ENCODE measurements around the gene PTBP3. TPM values are rescaled to one million over a fixed set of nuclear protein-coding genes. Genes with fewer than 3 reads are reported as not detected.
"Not testable (repeated sequence)": the region's sequence is repeated elsewhere in the genome, so short reads cannot be mapped to it uniquely, and the experiment has no call there.

The PTBP3 gene
- total RNA-seq, 3 donors from 2014 or later: 73.1 to 81.1 (median 73.5) TPM

DNA sequence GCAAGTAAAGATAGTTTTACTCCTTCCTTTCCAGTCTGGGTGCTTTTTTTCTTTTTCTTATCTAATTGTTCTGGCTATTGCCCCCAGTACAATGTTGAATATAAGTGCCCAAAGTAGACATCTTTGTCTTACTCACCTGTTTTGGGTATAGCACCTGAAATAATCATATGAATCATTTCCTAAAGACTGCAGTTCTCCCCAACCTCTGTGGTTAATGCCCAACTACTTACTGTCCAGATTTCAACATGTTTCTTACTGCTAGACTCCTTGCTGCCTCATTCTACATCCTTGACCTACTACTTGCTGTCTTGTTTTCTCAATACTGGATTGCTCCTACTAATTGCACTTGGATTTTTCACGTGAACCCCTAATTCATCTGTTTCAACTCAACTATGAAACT is 37.6 kb upstream of the PTBP3 start:
- Mint-ChIP-seq H3K9me3 (peaks cover 20% of the 10 kb centered on the region), H3K4me1 (ENCODE audit: low read depth) (no peaks in the 10 kb centered on the region), H3K4me3 (no peak overlapping the region), H3K36me3 (ENCODE audit: insufficient read depth) (peaks cover 17% of the 10 kb centered on the region), H3K27me3 (ENCODE audit: low read depth) (no peaks in the 10 kb centered on the region)
- ATAC-seq (no peak), DNase-seq (no peak)

DNA sequence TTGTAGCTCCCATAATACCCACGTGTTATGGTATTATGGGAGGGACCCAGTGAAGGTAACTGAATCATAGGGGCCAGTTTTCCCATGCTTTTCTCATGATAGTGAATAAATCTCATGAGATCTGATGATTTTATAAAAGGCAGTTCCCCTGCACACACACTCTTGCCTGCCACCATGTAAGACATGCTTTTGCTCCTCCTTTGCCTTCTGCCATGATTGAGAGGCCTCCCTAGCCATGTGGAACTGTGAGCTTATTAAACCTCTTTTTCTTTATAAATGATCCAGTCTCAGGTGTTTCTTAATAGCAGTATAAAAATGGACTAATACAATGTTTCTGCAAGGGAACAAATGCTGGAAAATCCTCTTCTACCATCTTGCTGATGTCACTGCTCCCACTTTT is 36.4 kb upstream of the PTBP3 start:
- DNase-seq (no peak), ATAC-seq (no peak)
- no peak overlapping the region for H3K4me3 Mint-ChIP-seq
- peaks cover 14% of the 10 kb centered on the region for H3K36me3 Mint-ChIP-seq (ENCODE audit: insufficient read depth)
- H3K27me3 Mint-ChIP-seq (ENCODE audit: low read depth): peaks cover 2% of the 10 kb centered on the region
- H3K9me3 Mint-ChIP-seq: peaks cover 28% of the 10 kb centered on the region
- H3K4me1 Mint-ChIP-seq (ENCODE audit: low read depth): no peaks in the 10 kb centered on the region

DNA sequence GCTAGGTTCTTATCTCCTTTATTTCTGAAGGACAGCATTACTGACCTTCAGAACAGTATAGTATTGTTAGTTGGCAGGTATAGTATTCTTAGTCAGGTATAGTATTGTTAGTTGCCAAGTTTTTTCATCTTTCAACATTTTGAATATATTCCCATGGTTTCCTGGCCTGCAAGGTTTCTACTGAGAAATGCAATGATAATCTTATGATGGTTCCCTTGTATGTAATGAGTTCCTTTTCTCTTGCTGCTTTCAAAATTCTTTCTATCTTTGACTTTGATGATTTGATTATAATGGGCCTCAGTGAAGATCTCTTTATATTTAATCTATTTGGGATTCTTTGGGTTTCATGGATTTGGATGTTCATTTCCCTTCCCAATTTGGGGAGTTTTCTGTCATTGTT is 34.0 kb upstream of the PTBP3 start:
- no peak for DNase-seq
- Mint-ChIP-seq H3K36me3 (ENCODE audit: insufficient read depth) (peaks cover 9% of the 10 kb centered on the region), H3K4me3 (no peak overlapping the region), H3K27me3 (ENCODE audit: low read depth) (peaks cover 2% of the 10 kb centered on the region), H3K4me1 (ENCODE audit: low read depth) (no peaks in the 10 kb centered on the region), H3K9me3 (peaks cover 28% of the 10 kb centered on the region)
- ATAC-seq: no peak

DNA sequence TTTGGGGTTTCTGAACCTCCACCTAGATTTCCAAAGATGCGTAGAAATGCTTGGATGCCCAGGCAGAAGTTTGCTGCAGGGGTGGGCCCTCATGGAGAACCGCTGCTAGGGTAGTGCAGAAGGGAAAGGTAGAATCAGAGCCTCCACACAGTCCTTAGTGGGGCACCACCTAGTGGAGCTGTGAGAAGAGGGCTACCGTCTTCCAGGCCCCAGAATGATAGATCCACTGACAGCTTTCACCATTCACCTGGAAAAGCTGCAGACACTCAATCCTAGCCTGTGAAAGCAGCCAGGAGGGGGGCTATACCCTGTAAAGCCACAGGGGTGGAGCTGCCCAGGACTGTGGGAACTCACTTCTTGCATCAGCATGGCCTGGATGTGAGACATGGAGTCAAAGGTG is 33.2 kb upstream of the PTBP3 start:
- Mint-ChIP-seq H3K4me1 (ENCODE audit: low read depth) (no peaks in the 10 kb centered on the region), H3K27me3 (ENCODE audit: low read depth) (peaks cover 2% of the 10 kb centered on the region), H3K4me3 (no peak overlapping the region), H3K9me3 (peaks cover 28% of the 10 kb centered on the region), H3K36me3 (ENCODE audit: insufficient read depth) (peaks cover 8% of the 10 kb centered on the region)
- DNase-seq: no peak
- no peak for ATAC-seq

DNA sequence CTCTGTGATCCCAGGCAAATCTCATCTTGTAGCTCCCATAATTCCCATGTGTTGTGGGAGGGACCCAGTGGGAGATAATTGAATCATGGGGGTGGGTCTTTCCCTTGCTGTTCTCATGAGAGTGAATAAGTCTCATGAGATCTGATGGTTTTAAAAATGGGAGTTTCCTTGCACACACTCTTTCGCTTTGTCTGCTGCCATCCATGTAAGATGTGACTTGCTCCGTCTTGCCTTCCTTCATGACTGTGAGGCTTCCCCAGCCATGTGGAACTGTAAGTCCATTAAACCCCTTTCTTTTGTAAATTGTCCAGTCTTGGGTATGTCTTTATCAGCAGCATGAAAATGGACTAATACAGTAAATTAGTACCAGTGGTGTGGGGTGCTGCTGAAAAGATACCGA is 31.8 kb upstream of the PTBP3 start:
- not testable (repeated sequence) for H3K4me1 Mint-ChIP-seq (ENCODE audit: low read depth); ATAC-seq; H3K36me3 Mint-ChIP-seq (ENCODE audit: insufficient read depth)

DNA sequence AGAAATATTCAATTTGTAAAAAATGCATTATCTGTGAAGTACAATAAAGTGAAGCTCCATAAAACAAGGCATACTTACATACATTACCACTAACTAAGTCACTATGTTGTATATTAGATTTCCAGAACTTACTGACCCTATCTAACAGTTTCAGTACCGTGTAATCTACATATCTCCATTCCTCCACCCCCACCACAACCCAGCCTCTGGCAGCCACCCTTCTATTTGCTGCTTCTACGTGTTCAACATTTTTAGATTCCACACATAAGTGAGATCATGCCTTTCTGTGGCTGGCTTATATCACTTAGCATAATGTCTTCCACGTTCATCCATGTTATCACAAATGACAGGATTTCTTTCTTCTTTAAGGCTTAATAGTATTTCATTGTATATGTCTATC is 31.3 kb upstream of the PTBP3 start:
- peaks cover 7% of the 10 kb centered on the region for H3K4me1 Mint-ChIP-seq (ENCODE audit: low read depth)
- H3K36me3 Mint-ChIP-seq (ENCODE audit: insufficient read depth): peaks cover 2% of the 10 kb centered on the region
- peaks cover 19% of the 10 kb centered on the region for H3K9me3 Mint-ChIP-seq
- no peak for DNase-seq
- H3K27me3 Mint-ChIP-seq (ENCODE audit: low read depth): peaks cover 2% of the 10 kb centered on the region
- no peak for ATAC-seq
- H3K4me3 Mint-ChIP-seq: no peak overlapping the region

More for the DNA sequence above, 31.8 kb upstream of the PTBP3 start:
- H3K9me3 Mint-ChIP-seq: peaks cover 22% of the 10 kb centered on the region
- not testable (repeated sequence) for DNase-seq; H3K4me3 Mint-ChIP-seq; H3K27me3 Mint-ChIP-seq (ENCODE audit: low read depth)

DNA sequence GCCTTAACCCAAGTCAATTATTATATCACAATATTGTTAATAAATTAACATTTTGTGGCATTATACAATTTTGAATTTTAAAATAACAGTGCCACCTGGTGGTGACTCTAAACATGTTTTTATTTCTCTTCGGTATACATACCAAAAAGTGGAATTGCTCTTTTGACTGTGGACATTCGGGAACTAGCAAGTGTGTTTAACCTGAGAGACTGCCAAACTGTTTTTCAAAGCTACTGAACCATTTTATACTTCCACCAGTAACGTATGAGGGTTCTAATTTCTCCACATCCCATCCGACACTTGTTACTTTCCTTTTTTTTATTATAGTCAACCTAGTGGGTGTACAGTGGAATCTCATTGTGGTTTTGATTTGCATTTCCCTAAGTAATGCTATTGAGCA is 28.2 kb upstream of the PTBP3 start:
- no peak for ATAC-seq
- peaks cover 2% of the 10 kb centered on the region for H3K27me3 Mint-ChIP-seq (ENCODE audit: low read depth)
- DNase-seq: no peak
- H3K4me1 Mint-ChIP-seq (ENCODE audit: low read depth): peaks cover 7% of the 10 kb centered on the region
- no peak overlapping the region for H3K4me3 Mint-ChIP-seq
- no peaks in the 10 kb centered on the region for H3K36me3 Mint-ChIP-seq (ENCODE audit: insufficient read depth)
- H3K9me3 Mint-ChIP-seq: peaks cover 8% of the 10 kb centered on the region

DNA sequence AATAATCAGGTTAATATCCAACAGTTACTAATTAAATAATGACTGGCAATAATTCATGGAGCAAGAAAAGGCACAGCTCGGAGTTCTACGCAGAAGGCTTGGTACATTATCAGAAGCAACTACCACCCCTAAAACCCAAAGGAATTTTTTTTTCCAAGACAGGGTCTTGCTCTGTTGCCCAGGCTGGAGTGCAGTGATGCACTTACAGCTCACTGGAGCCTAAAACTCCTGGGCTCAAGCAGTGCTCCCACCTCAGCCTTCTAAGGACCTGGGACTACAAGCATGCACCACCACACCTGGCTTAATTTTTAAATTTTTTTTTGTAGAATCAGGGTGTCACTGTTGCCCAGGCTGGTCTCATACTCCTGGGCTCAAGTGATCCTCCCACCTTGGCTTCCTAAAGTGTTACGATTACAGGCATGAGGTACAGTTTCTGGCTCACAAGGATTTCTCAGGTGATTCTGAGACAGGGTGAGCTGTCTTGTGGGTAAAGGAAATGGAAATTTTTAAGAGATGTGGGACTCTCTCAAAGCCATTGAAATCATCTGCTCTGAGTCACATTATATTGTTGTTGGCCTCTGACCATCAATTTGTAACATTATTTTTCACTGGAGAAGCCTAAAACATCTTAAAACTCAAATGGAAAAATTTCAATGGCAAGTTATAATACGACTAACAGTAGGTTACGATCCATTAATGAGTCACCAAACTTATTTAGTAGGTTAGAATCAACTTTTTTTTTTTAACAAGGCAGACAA is 26.8 kb upstream of the PTBP3 start:
- Mint-ChIP-seq H3K27me3 (ENCODE audit: low read depth) (peaks cover 1% of the 10 kb centered on the region), H3K9me3 (peaks cover 3% of the 10 kb centered on the region), H3K4me1 (ENCODE audit: low read depth) (peaks cover 12% of the 10 kb centered on the region), H3K36me3 (ENCODE audit: insufficient read depth) (no peaks in the 10 kb centered on the region), H3K4me3 (no peak overlapping the region)
- DNase-seq (no peak), ATAC-seq (peak; percentile 85 to 87)

DNA sequence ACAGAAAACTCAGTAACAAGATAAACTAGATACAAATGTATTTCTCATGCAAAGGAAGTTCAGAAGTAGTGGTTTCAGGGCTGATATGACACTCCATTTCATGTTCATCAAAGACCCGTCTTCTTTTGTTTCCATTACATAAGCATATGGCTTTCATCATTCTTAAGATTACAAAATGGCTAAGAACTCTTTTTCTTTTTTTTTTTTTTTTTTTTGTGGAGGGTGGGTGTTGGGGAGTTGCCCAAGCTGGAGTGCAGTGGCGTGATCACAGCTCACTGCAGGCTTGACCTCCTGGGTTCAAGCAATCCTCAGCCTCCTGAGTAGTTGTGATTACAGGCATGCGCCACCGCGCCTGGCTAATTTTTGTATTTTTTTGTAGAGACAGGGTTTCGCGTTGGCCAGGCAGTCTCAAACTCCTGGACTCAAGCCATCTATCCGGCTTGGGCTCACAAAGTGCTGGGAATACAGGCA is 22.0 kb upstream of the PTBP3 start:
- no peaks in the 10 kb centered on the region for H3K36me3 Mint-ChIP-seq (ENCODE audit: insufficient read depth)
- ATAC-seq (peak; percentile 43 to 61), DNase-seq (no peak)
- peaks cover 1% of the 10 kb centered on the region for H3K27me3 Mint-ChIP-seq (ENCODE audit: low read depth)
- H3K4me3 Mint-ChIP-seq: peak overlapping the region; percentile 28
- H3K4me1 Mint-ChIP-seq (ENCODE audit: low read depth): peaks cover 20% of the 10 kb centered on the region
- no peaks in the 10 kb centered on the region for H3K9me3 Mint-ChIP-seq

DNA sequence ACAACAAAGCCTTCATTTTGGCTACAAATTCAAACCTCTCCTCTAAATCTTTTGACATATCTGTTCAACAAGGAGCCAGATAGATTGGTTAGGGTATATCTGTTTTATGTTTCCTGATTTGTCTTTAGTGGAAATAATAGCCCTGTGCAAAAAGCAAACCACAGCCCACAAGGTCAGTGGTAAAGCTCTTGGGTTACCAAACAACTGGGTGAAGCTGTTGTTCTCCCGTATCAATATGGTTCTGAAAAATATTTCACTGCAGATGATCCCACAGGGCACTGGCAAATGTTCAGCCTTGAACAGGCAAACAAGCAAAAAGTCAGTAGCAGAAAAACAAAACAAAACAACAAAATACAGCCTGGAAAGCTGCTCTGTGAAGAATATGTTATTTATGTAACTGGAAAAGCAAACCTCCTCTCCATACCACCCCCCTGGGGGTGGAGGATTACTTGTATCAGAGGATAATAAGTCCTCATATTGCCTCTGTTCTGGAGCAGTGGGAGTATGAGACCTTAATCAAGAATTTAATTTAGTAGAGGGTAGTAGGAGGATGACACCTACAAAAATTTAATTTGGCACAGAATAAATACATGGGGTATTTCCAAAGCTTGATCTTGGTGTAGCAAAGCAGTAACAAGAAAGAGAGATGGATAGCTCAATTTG is 20.8 kb upstream of the PTBP3 start:
- ATAC-seq: no peak
- H3K9me3 Mint-ChIP-seq: no peaks in the 10 kb centered on the region
- H3K36me3 Mint-ChIP-seq (ENCODE audit: insufficient read depth): no peaks in the 10 kb centered on the region
- DNase-seq: no peak
- peaks cover 16% of the 10 kb centered on the region for H3K4me1 Mint-ChIP-seq (ENCODE audit: low read depth)
- no peak overlapping the region for H3K4me3 Mint-ChIP-seq
- peaks cover 1% of the 10 kb centered on the region for H3K27me3 Mint-ChIP-seq (ENCODE audit: low read depth)

DNA sequence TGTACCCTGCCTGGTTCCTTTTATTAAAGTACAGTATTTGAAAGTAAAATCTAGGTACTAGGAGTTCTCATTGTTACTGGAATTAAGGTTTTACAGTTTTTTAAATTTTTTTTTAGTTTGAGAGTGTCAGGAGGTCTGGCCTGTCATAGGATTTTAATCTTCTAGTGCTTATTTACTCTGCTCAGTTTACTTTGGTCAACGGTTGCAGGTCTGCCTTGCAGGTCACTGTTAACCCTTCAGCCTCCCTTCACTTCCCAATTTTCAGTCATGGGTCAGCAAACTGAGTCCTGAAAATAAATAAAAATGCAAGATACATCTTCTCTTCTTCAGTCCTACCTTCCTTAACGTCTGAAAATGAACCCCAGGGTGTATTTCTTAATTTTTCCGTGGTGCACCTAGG is 18.8 kb upstream of the PTBP3 start:
- Mint-ChIP-seq H3K9me3 (no peaks in the 10 kb centered on the region), H3K27me3 (ENCODE audit: low read depth) (peaks cover 7% of the 10 kb centered on the region), H3K4me3 (no peak overlapping the region), H3K4me1 (ENCODE audit: low read depth) (peaks cover 24% of the 10 kb centered on the region), H3K36me3 (ENCODE audit: insufficient read depth) (no peaks in the 10 kb centered on the region)
- no peak for DNase-seq
- no peak for ATAC-seq

DNA sequence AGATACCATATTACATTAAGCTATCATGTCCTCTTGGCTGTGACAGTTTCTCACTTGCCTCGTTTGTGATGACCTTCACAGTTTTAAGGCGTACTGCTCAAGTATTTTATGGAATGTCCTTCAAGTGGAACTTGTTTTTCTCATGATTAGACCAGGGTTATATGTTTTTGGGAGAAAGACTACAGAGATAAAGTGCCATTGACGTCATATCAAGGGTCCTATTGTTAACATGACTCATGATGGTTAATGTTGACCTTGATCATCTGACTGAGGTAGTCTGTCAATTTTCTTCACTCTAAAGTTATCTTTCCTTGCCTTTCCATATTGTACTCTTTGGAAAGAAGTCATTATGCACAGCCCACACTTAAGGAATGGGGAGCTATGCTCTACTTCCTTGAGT is 17.8 kb upstream of the PTBP3 start:
- ATAC-seq (no peak), DNase-seq (no peak)
- H3K36me3 Mint-ChIP-seq (ENCODE audit: insufficient read depth): no peaks in the 10 kb centered on the region
- peaks cover 5% of the 10 kb centered on the region for H3K27me3 Mint-ChIP-seq (ENCODE audit: low read depth)
- H3K4me3 Mint-ChIP-seq: no peak overlapping the region
- H3K4me1 Mint-ChIP-seq (ENCODE audit: low read depth): peaks cover 24% of the 10 kb centered on the region
- H3K9me3 Mint-ChIP-seq: no peaks in the 10 kb centered on the region

DNA sequence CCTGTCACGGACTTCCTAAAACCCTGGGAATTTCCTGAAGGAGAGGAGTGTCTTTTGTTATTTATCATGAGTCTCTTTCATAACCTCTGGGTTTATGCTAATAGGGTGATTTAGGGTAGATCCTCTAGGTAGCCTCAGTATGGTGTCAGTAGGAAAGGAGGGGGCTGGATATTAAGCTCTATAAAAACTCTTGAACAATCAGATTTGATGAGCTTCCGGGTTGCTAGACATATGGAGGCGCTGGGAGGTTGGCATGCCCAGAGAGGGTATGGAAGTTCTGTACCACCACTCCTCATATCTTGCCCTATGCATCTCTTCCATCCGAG is 15.6 kb upstream of the PTBP3 start:
- Mint-ChIP-seq H3K27me3 (ENCODE audit: low read depth) (peaks cover 5% of the 10 kb centered on the region), H3K9me3 (no peaks in the 10 kb centered on the region), H3K36me3 (ENCODE audit: insufficient read depth) (no peaks in the 10 kb centered on the region), H3K4me1 (ENCODE audit: low read depth) (peaks cover 8% of the 10 kb centered on the region), H3K4me3 (peak overlapping the region; percentile 68)
- no peak for ATAC-seq
- no peak for DNase-seq

DNA sequence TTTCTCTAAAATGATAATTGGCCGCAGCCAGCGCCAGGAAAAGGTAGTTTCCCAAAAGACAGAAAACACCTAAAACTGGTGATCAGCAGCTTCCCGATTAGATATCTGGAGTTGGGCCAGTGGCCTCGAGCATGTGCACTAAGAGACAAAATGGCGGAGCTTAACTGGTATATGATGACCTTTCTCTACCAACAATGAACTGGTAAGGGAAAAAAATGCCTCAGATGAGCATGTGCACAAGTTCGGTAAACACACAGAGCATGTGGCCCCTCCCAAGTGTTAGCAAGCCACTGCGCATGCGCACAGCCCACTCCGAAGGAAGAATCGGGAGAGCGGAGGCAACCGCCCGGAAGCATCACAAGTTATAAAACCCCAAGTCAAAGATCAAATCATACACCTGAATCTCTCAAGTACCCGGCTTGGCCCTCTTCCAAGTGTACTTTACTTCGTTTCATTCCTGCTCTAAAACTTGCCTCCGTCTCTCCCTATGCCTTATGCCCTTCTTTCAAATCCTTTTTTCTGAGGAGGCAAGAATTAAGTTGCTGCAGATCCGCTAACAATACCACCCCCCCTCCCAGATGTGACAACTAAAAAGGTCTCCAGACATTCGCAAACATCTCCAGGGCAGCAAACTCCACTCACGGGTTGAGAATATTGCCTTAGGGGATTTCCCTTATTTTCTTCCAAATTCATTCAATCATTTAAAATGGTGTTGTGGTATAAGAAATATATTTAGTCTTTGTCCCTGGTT is 15.0 kb upstream of the PTBP3 start:
- Mint-ChIP-seq H3K36me3 (ENCODE audit: insufficient read depth) (no peaks in the 10 kb centered on the region), H3K4me1 (ENCODE audit: low read depth) (peaks cover 8% of the 10 kb centered on the region), H3K4me3 (peak overlapping the region; percentile 68), H3K27me3 (ENCODE audit: low read depth) (peaks cover 5% of the 10 kb centered on the region), H3K9me3 (no peaks in the 10 kb centered on the region)
- ATAC-seq (peak; percentile 70), DNase-seq (peak; percentile 78)

DNA sequence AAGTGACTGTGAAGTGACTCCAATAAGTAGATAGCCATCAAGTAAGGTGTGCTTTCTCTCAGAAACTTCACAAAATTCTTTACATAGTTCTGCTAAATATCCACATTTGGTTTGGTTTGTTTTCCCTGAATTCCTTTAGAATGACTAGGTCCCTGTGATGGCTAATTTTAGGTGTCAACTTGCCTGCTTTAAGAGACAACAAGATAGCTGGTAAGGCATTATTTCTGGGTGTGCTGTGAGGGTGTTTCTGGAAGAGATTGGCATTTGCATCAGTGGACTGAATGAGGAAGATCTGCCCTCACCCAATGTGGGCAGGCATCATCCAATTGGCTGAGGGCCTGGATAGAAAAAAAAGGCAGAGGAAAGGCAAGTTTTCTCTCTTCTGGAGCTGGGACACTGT is 8.3 kb upstream of the PTBP3 start:
- Mint-ChIP-seq H3K27me3 (ENCODE audit: low read depth) (no peaks in the 10 kb centered on the region), H3K4me1 (ENCODE audit: low read depth) (no peaks in the 10 kb centered on the region), H3K36me3 (ENCODE audit: insufficient read depth) (no peaks in the 10 kb centered on the region), H3K4me3 (no peak overlapping the region), H3K9me3 (no peaks in the 10 kb centered on the region)
- DNase-seq (no peak), ATAC-seq (no peak)
